Type B pancreatic cell (in vitro differentiated cells): Measurements from ENCODE around the gene NRAS. TPM values are rescaled to one million over a fixed set of nuclear protein-coding genes. Genes with fewer than 3 reads are reported as not detected.

Experiments used
- DNase-seq: peaks from one replicate; pipeline ENCODE4 v3.0.0; 2021; ENCODE audit warnings: mixed read lengths; ENCODE audit not compliant: unreplicated experiment; ENCODE audit errors: extremely low spot score
- H3K27ac Mint-ChIP-seq: 2 replicates; pipeline ENCODE4 v1.8.0; 2021; ENCODE audit warnings: mild to moderate bottlenecking, mixed read lengths
- H3K27me3 Mint-ChIP-seq: 2 replicates; pipeline ENCODE4 v1.8.0; 2021; ENCODE audit warnings: mixed read lengths
- H3K36me3 Mint-ChIP-seq: 2 replicates; pipeline ENCODE4 v1.8.0; 2021; ENCODE audit warnings: mixed read lengths
- H3K4me1 Mint-ChIP-seq: one replicate; pipeline ENCODE4 v1.8.0; 2021; ENCODE audit warnings: mixed read lengths; ENCODE audit not compliant: unreplicated experiment
- H3K4me3 Mint-ChIP-seq: 2 replicates; pipeline ENCODE4 v1.8.0; 2021; ENCODE audit warnings: mild to moderate bottlenecking, mixed read lengths
- H3K9me3 Mint-ChIP-seq: 2 replicates; pipeline ENCODE4 v1.8.0; 2021; ENCODE audit warnings: mixed read lengths
- total RNA-seq: library from RNA; stranded (reverse); gene quantifications from 2 replicates; pipeline ENCODE4 v1.2.1, GENCODE V29; 2021; ENCODE audit warnings: low replicate concordance
- TF ChIP-seq, protein P1 (sequence below): fragments of 200-600 bp; sonication (generic); conservative IDR thresholded peaks from 2 replicates; pipeline ENCODE4 v1.5.0; 2021; ENCODE audit warnings: antibody characterized with exemption, mild to moderate bottlenecking

NRAS gene
- total RNA-seq, 1 donor from 2014 or later = 49.4 TPM

DNA sequence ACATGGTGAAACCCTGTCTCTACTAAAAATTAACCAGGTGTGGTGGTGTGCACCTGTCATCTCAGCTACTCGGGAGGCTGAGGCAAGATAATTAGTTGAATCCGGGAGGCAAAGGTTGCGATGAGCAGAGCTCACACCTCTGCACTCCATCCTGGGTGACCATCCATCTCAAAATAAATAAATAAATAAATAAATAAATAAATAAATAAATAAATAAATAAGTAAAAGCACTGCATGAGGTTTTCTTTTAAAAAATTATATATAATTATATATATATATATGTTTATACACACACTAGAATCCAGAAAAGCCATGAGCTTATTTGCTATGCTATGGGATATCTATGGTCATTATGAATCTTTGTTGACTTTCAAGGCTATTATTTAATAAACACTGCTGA lies 23.6 kb downstream of the NRAS start:
- peaks cover 18% of the 10 kb centered on the region for H3K27me3 Mint-ChIP-seq
- H3K27ac Mint-ChIP-seq = no peak overlapping the region
- H3K4me3 Mint-ChIP-seq = no peak overlapping the region
- no peaks in the 10 kb centered on the region for H3K4me1 Mint-ChIP-seq
- no peaks in the 10 kb centered on the region for H3K36me3 Mint-ChIP-seq
- H3K9me3 Mint-ChIP-seq = no peaks in the 10 kb centered on the region
- no peak for DNase-seq
- TF ChIP-seq, protein P1, sequence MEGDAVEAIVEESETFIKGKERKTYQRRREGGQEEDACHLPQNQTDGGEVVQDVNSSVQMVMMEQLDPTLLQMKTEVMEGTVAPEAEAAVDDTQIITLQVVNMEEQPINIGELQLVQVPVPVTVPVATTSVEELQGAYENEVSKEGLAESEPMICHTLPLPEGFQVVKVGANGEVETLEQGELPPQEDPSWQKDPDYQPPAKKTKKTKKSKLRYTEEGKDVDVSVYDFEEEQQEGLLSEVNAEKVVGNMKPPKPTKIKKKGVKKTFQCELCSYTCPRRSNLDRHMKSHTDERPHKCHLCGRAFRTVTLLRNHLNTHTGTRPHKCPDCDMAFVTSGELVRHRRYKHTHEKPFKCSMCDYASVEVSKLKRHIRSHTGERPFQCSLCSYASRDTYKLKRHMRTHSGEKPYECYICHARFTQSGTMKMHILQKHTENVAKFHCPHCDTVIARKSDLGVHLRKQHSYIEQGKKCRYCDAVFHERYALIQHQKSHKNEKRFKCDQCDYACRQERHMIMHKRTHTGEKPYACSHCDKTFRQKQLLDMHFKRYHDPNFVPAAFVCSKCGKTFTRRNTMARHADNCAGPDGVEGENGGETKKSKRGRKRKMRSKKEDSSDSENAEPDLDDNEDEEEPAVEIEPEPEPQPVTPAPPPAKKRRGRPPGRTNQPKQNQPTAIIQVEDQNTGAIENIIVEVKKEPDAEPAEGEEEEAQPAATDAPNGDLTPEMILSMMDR = no peak

DNA sequence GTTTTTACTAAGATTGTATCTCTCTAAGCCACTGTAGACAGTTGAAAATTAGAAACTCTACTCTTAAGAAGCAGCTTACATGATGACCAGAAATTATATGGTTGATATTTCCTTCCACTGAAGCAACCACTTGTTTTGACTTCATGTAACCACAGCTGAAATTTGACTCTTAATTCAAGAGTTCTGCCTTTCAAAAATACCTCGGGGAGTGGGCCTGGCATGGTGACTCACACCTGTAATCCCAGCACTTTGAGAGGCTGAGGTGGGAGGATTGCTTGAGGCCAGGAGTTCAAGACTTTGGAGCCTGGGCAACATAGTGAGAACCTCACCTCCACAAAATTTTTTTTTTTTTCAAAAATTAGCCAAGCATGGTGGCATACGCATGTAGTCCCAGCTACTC lies 25.5 kb downstream of the NRAS start:
- Mint-ChIP-seq H3K9me3 (no peaks in the 10 kb centered on the region), H3K4me1 (no peaks in the 10 kb centered on the region), H3K4me3 (no peak overlapping the region), H3K27me3 (peaks cover 30% of the 10 kb centered on the region), H3K36me3 (no peaks in the 10 kb centered on the region), H3K27ac (no peak overlapping the region)
- TF ChIP-seq, protein P1 = no peak
- DNase-seq = no peak

DNA sequence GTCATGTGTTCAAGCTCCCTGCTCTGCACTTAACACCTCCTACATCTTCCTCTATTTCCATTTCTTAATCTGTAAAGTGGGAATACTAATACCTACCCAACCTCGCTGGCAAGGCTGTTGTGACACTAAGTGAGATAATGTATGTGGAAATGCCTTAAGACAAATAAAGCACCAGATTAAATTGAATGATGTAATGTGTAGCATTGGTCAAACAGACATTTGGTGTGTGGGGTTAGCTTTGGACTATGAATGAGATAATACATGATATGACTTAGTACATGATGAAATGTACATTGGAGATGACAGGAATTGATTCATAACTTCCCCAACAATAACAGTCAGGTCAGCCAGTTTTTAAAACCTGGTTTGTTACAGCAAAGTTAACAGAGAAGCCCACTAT lies 26.4 kb downstream of the NRAS start:
- DNase-seq = no peak
- TF ChIP-seq, protein P1 = no peak
- Mint-ChIP-seq H3K4me3 (no peak overlapping the region), H3K36me3 (no peaks in the 10 kb centered on the region), H3K27me3 (peaks cover 32% of the 10 kb centered on the region), H3K9me3 (no peaks in the 10 kb centered on the region), H3K4me1 (no peaks in the 10 kb centered on the region), H3K27ac (no peak overlapping the region)

DNA sequence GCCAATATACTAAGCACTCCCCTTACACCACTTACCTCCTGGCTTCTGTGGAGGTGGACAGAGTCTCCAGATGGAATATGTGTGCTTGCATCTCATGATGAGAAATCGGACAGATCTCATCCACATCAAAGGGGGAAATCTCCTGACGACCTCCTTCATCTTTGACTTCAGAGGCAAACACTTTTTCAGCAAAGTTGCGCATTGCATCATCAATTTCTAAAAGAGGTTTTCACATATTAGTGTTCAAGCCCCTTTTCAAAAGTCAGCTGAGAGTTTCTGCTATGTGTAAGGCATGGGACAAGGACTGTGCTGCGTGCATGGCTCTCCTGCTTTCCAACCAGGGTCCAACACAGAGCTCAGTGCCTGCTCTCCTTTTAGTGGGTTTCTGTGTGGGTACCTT lies 28.0 kb downstream of the NRAS start:
- no peaks in the 10 kb centered on the region for H3K4me1 Mint-ChIP-seq
- no peaks in the 10 kb centered on the region for H3K9me3 Mint-ChIP-seq
- no peak overlapping the region for H3K27ac Mint-ChIP-seq
- H3K27me3 Mint-ChIP-seq = peaks cover 45% of the 10 kb centered on the region
- TF ChIP-seq, protein P1 = no peak
- DNase-seq = no peak
- H3K36me3 Mint-ChIP-seq = no peaks in the 10 kb centered on the region
- H3K4me3 Mint-ChIP-seq = no peak overlapping the region

DNA sequence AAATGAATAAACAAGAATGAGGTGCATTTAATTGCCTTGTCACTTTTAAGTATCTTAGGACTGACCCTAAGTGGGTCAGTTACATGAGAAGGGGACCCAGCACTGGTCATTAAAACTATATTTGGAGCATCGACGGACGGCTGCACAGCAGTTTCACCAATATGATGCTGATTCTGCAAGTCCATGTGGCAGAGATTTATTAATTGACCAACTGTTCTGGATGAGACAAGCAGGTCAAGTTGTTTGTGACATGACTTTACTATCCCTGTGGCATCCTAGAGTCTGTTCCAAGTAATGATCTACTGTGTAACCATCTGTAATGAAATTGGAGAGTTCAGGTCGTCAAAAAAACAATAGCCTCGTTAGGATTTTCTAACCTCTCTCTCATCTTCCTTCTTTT lies 30.7 kb downstream of the NRAS start:
- TF ChIP-seq, protein P1 = no peak
- no peaks in the 10 kb centered on the region for H3K36me3 Mint-ChIP-seq
- H3K27ac Mint-ChIP-seq = no peak overlapping the region
- H3K4me3 Mint-ChIP-seq = no peak overlapping the region
- H3K4me1 Mint-ChIP-seq = no peaks in the 10 kb centered on the region
- H3K9me3 Mint-ChIP-seq = no peaks in the 10 kb centered on the region
- peaks cover 49% of the 10 kb centered on the region for H3K27me3 Mint-ChIP-seq
- DNase-seq = no peak

DNA sequence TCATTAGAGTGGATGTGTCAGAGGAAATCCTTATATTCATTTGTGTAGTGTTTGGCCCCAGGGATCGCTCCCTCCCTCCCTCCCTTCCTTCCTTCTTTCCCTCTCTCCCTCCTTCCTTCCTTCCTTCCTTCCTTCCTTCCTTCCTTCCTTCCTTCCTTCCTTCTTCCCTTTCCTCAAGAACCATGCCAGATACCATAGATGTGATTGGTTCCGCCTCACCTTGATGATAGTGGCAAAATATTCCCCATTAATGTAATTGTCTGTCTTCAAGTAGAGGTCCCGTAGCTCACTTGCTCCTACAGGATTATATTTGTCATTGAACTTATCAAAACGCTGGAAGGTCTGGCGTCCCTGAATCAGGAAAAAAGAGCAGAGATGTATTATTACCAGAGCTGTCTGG lies 38.9 kb downstream of the NRAS start:
- TF ChIP-seq, protein P1 = no peak
- no peak overlapping the region for H3K27ac Mint-ChIP-seq
- no peak for DNase-seq
- no peaks in the 10 kb centered on the region for H3K9me3 Mint-ChIP-seq
- H3K27me3 Mint-ChIP-seq = peaks cover 59% of the 10 kb centered on the region
- no peaks in the 10 kb centered on the region for H3K4me1 Mint-ChIP-seq
- no peaks in the 10 kb centered on the region for H3K36me3 Mint-ChIP-seq
- H3K4me3 Mint-ChIP-seq = no peak overlapping the region
